Keratinocyte (primary cell): Measurements from ENCODE around the gene ZFYVE28.

Experiments
- EZH2 ChIP-seq: IDR thresholded peaks from one replicate; pipeline ENCODE4 v1.6.1; 2012; ENCODE audit warnings: inconsistent platforms, mild to moderate bottlenecking, low read length, moderate library complexity
- TF ChIP-seq, protein P1 (sequence below), 3 experiments: IDR thresholded peaks in 1 of 3; conservative IDR thresholded peaks in 1 of 3; optimal IDR thresholded peaks in 1 of 3; 2 replicates in 2 of 3; 3 replicates in 1 of 3; pipeline versions ENCODE3 to v1.5.1; 2011; ENCODE audit warnings: low read length in 3 of 3, mild to moderate bottlenecking in 3 of 3, moderate library complexity in 2 of 3, control low read depth in 1 of 3, inconsistent platforms in 1 of 3; ENCODE audit not compliant: insufficient read depth in 2 of 3; ENCODE audit errors: extremely low read depth in 1 of 3

DNA sequence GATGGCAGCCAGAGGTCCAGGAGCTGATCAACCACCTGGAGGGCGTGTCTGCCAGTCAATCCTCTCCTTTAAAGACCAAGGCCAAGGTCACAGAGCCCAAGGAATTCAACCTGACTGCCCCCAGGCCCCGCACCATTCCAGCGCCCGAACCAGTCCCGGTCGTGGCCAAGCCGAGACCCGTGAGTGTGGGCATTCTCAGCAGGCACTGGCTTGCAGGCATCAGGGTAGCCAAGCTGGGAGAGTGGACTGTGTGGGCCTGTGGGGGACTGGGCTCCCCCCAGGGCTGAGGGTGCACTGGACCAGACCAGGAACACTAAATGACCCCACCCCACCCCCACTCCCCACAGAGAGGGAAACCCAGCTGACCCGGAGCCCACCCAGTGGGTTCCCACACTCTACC lies 26.7 kb upstream of the ZFYVE28 start:
- TF ChIP-seq, protein P1, sequence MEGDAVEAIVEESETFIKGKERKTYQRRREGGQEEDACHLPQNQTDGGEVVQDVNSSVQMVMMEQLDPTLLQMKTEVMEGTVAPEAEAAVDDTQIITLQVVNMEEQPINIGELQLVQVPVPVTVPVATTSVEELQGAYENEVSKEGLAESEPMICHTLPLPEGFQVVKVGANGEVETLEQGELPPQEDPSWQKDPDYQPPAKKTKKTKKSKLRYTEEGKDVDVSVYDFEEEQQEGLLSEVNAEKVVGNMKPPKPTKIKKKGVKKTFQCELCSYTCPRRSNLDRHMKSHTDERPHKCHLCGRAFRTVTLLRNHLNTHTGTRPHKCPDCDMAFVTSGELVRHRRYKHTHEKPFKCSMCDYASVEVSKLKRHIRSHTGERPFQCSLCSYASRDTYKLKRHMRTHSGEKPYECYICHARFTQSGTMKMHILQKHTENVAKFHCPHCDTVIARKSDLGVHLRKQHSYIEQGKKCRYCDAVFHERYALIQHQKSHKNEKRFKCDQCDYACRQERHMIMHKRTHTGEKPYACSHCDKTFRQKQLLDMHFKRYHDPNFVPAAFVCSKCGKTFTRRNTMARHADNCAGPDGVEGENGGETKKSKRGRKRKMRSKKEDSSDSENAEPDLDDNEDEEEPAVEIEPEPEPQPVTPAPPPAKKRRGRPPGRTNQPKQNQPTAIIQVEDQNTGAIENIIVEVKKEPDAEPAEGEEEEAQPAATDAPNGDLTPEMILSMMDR (optimal IDR thresholded peaks at IDR 0.05 in 1 of 3, IDR thresholded peaks at IDR 0.05 in 1 of 3, conservative IDR thresholded peaks at IDR 0.05 in 1 of 3; ENCODE audit: extremely low read depth in 1 of 3, insufficient read depth in 2 of 3, low read length in 3 of 3) = no peak
- no peak for TF ChIP-seq EZH2
